Activated CD8-positive, alpha-beta T cell treated with anti-CD3 and anti-CD28 coated beads for 36 hours (primary cell): ENCODE results near the gene SFXN5. TPM values are rescaled to one million over a fixed set of nuclear protein-coding genes. Genes with fewer than 3 reads are reported as not detected.
A peak's percentile ranks its signal among the peaks of the same experiment; 100 is the strongest.

Experiments
- ATAC-seq: fragments of 200-7000 bp; cut with Tn5 transposase; one replicate; pipeline ENCODE4 v1.10.0; 2021; ENCODE audit warnings: mild to moderate bottlenecking, moderate library complexity
- CTCF ChIA-PET: fragments of 350-600 bp; sonication (Branson Sonifier 250); formaldehyde crosslinking; loops from one replicate; lab custom pipeline; 2021; ENCODE audit warnings: antibody characterized with exemption; lab: Charles Lee
- POLR2A ChIA-PET: fragments of 350-600 bp; sonication (Branson Sonifier 250); formaldehyde crosslinking; loops from one replicate; lab custom pipeline; 2021; ENCODE audit warnings: antibody characterized with exemption; lab: Charles Lee
- DNase-seq: peaks from one replicate; pipeline ENCODE4 v3.0.0-alpha.2; 2020
- H3K27ac Mint-ChIP-seq: one replicate; pipeline ENCODE4 v1.8.0; 2021; ENCODE audit warnings: mild to moderate bottlenecking, mixed read lengths
- H3K27me3 Mint-ChIP-seq: one replicate; pipeline ENCODE4 v1.8.0; 2021; ENCODE audit warnings: mixed read lengths
- H3K36me3 Mint-ChIP-seq: one replicate; pipeline ENCODE4 v1.8.0; 2021; ENCODE audit warnings: low read depth, mixed read lengths
- H3K4me1 Mint-ChIP-seq: one replicate; pipeline ENCODE4 v1.8.0; 2021; ENCODE audit warnings: low read depth, mixed read lengths
- H3K4me3 Mint-ChIP-seq: one replicate; pipeline ENCODE4 v1.8.0; 2021; ENCODE audit warnings: mild to moderate bottlenecking, moderate library complexity, mixed read lengths
- H3K9me3 Mint-ChIP-seq: one replicate; pipeline ENCODE4 v1.8.0; 2021; ENCODE audit warnings: mixed read lengths
- CTCF ChIP-seq: fragments of 200-600 bp; IDR thresholded peaks from one replicate; pipeline ENCODE4 v1.8.0; 2022; ENCODE audit warnings: antibody characterized with exemption, mild to moderate bottlenecking
- intact Hi-C: fragments of 100-400 bp; cut with micrococcal nuclease; formaldehyde crosslinking; loops from one replicate; pipeline ENCODE4 v1.10.0; 2022
- total RNA-seq, 2 experiments: library from RNA; stranded (reverse); gene quantifications; one replicate each; pipeline ENCODE4 v1.2.3, GENCODE V29; 2021

Gene SFXN5
- total RNA-seq, 2 experiments from 2014 or later = 7.4 to 9.6 TPM

- ATAC-seq = peak; percentile 76
- CTCF ChIA-PET = interaction anchor here (1.1 kb wide), 1 partner anchor 43 kb away, joined by 3 read pairs; no protein-coding TSS in a partner anchor
- intact Hi-C loops = no loop called here
These were observed 140.1 kb downstream of the SFXN5 start for GRCh38 chr2:72931280-72931910.

GRCh38 chr2:72929010-72929409 is 142.5 kb downstream of the SFXN5 start:
- H3K9me3 Mint-ChIP-seq = no peaks in the 10 kb centered on the region
- no peaks in the 10 kb centered on the region for H3K36me3 Mint-ChIP-seq
- peaks cover 11% of the 10 kb centered on the region for H3K27me3 Mint-ChIP-seq
- no peak overlapping the region for H3K4me3 Mint-ChIP-seq
- POLR2A ChIA-PET = interaction anchor here (0.8 kb wide), 1 partner anchor 34 kb away, joined by 3 read pairs; no protein-coding TSS in a partner anchor
- intact Hi-C loops = no loop called here
- H3K4me1 Mint-ChIP-seq = no peaks in the 10 kb centered on the region
- no peak for TF ChIP-seq CTCF
- no peak overlapping the region for H3K27ac Mint-ChIP-seq
- DNase-seq (no peak), ATAC-seq (no peak)
- CTCF ChIA-PET = interaction anchor here (3.5 to 3.9 kb wide), 2 partner anchors 12 to 36 kb away, joined by 22 to 29 read pairs; partner anchors contain the start of gene EMX1

More at GRCh38 chr2:72931280-72931910, 140.1 kb downstream of the SFXN5 start:
- no peak for TF ChIP-seq CTCF
- no peaks in the 10 kb centered on the region for H3K9me3 Mint-ChIP-seq
- POLR2A ChIA-PET = interaction anchor here (1.1 kb wide), 1 partner anchor 15 kb away, joined by 3 read pairs; no protein-coding TSS in a partner anchor
- H3K4me3 Mint-ChIP-seq = no peak overlapping the region
- H3K4me1 Mint-ChIP-seq = no peaks in the 10 kb centered on the region
- H3K27ac Mint-ChIP-seq = no peak overlapping the region
- no peaks in the 10 kb centered on the region for H3K36me3 Mint-ChIP-seq
- DNase-seq = peak; percentile 63
- peaks cover 5% of the 10 kb centered on the region for H3K27me3 Mint-ChIP-seq

GRCh38 chr2:72927619-72928550 is 143.6 kb downstream of the SFXN5 start:
- intact Hi-C loops = no loop called here
- DNase-seq (no peak), ATAC-seq (no peak)
- ChIA-PET POLR2A (interaction anchor here (0.8 to 1.1 kb wide), 2 partner anchors 24 to 35 kb away, joined by 3 read pairs; no protein-coding TSS in a partner anchor), CTCF (interaction anchor here (1.2 to 3.9 kb wide), 7 partner anchors 10 to 284 kb away, joined by 3 to 29 read pairs (median 8); partner anchors contain the start of genes EMX1 and SPR)
- Mint-ChIP-seq H3K27ac (no peak overlapping the region), H3K4me1 (peaks cover 5% of the 10 kb centered on the region), H3K9me3 (no peaks in the 10 kb centered on the region), H3K4me3 (no peak overlapping the region), H3K36me3 (no peaks in the 10 kb centered on the region), H3K27me3 (peaks cover 22% of the 10 kb centered on the region)
- no peak for TF ChIP-seq CTCF

- POLR2A ChIA-PET = interaction anchor here (1.0 to 1.1 kb wide), 2 partner anchors 9 to 25 kb away, joined by 3 to 4 read pairs; partner anchors contain the start of gene EMX1
- no peaks in the 10 kb centered on the region for H3K9me3 Mint-ChIP-seq
- intact Hi-C loops = no loop called here
- H3K27me3 Mint-ChIP-seq = peaks cover 32% of the 10 kb centered on the region
- TF ChIP-seq CTCF = no peak
- no peak for ATAC-seq
- H3K27ac Mint-ChIP-seq = no peak overlapping the region
- CTCF ChIA-PET = interaction anchor here (0.6 to 3.9 kb wide), 11 partner anchors 8 to 285 kb away, joined by 3 to 29 read pairs (median 4); partner anchors contain the start of genes EMX1 and SPR
- no peak overlapping the region for H3K4me3 Mint-ChIP-seq
- no peak for DNase-seq
- H3K36me3 Mint-ChIP-seq = no peaks in the 10 kb centered on the region
- peaks cover 5% of the 10 kb centered on the region for H3K4me1 Mint-ChIP-seq
These were observed 144.6 kb downstream of the SFXN5 start for GRCh38 chr2:72926811-72927465.
